Germinal center (tissue), 1 donor: ENCODE data around the gene SLC4A8.
A peak's percentile ranks its signal among the peaks of the same experiment; 100 is the strongest.

Source experiments
- DNase-seq: peaks from one replicate; pipeline ENCODE4 v3.0.0; 2012; ENCODE audit warnings: mixed read lengths, low spot score

The SLC4A8 gene

DNA sequence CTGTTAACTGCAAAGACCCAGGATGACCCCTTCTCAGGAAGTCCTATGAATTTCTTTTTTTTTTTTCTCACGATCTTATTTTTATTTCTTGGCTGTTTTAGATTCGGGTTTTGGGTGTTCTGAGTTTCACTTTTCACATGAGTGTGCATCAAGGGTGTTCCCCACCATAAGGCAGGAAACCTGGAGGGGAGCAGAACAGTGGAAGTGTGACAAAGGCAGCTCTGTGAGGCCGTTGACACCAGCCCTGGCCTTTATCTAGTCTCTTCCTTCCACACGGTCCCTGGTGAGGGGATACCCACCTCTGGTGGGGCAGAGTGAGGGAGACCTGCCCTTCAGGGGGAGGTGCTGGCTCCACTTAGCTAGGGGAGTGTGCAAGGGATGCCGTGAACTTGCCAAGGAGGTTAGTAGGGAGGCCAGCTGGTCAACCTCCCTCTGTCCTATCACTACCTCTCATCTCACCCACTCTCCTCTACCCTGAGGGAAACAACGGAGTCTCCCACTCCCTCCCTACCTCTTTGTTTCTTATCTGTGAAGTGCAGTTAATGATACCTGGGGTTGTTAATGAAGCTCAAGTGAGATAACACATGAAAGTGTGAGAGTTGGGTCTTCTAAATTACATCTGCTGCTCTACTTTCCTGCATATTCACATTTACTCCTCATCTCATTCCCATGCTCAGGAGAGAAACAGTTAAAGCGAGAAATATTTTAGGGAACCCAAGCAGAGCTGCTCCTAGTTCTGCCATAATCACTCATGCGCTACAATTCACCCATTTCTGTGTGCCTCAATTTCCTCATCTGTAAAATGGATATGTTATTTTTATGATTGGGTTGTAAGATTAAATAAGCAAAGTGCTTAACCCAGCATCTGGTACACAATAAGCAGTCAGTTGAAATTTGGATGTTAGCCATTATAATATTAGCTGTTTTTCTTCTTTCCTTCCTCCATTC, 29.1 kb upstream of the SLC4A8 start:
- DNase-seq = no peak

DNA sequence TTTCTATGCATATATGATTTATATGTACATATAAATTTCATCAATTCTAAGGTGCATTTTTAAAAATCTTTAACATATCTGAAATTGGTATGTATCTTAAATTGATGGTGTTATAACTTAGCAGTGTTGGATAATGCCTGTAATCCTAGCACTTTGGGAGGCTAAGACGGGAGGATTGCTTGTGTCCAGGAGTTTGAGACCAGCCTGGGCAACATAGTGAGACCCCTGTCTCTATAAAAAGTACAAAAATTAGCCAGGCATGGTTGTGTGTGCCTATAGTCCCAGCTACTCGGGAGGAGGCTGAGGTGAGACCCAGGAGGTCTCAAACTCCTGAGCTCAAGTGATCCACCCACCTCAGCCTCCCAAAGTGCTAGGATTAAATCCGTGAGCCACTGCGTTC, 27.0 kb upstream of the SLC4A8 start:
- DNase-seq = no peak

DNA sequence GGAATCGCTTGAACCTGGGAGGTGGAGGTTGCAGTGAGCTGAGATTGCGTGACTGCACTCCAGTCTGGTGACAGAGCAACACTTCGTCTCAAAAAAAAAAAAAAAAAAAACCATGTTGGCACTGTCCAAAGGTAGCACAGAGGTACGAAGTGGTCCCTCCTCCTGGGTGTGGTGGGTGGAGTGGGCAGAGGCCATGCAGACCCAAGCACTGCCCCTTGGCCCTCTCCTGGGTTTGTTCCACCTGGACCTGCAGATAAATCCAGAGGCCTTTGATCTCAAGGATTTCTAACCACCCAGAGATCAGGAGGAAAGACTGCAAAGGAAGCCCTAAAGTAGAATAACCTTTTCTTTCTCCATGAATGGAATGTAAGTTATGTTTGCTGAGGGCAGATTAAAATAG, 24.7 kb upstream of the SLC4A8 start:
- DNase-seq = no peak

DNA sequence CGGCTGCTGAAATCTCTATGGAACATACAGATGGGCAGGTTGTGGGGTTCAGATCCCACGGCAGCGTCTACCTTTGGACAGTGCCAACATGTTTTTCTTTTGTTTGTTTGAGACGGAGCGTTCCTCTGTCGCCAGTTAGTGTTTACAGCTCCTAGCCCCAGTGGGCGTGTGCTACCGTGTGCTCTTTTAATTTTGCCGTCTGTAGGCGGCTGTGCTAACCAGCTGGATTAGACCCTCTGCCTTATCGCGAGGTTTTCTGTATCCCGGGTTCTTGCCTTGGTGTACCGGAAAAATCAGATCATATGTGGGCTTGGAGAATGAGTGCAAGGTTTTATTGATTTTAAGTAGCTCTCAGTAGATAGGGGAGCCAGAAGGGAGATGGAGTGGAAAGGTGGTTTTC, 23.6 kb upstream of the SLC4A8 start:
- no peak for DNase-seq

DNA sequence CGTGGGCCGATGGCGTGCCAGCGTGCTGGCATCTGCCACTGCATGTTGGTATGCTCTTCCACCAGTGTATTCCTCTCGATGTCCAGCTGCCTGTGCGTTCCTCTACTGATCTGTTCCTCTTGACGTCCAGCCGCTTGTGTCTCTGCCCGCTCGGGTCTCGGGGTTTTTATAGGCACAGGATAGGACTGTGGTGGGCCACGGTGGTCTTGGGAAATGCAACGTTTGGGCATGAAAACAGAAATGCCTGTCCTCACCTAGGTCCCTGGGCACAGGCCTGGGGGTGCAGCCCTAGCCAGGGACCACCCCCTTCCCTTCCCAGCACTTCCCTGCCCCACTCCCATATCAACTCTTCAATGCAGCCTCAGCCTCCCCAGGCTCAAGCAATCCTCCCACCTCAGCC, 23.1 kb upstream of the SLC4A8 start:
- no peak for DNase-seq

DNA sequence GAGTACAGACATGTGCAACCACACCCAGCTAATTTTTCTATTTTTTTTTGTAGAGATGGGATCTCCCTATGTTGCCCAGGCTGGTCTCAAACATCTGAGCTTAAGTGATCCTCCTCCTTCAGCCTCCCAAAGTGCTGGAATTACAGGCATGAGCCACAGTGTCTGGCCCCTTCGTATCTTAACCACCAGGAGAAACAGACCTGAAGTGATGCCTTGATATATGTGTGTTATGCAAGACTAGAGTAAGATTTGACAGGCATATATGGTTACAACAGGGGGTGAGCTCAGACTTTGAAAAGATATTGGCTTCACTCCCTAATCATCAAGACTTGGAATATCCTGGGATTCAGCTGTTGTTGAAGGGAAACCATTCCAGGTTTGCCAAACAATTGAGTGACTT, 22.7 kb upstream of the SLC4A8 start:
- DNase-seq = no peak

DNA sequence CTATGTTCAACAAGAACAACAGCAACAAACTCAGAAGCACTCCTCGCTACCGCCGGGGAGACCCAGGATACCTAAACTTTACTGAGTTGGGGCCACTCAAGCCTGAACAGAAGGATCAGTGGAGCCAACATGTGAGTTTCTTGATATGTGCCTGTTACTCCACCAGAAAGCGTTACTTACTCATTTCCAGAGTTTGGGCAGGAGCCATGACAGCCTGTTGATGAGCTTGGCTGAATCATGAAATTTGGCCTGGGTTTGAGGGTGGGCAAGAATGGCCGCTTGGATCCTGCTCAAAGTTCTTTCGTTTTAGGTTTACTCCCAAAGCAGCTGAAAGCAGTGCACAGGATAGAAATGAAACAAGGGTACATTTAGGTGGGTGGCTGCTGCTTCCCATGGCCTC, 21.5 kb upstream of the SLC4A8 start:
- DNase-seq = no peak

DNA sequence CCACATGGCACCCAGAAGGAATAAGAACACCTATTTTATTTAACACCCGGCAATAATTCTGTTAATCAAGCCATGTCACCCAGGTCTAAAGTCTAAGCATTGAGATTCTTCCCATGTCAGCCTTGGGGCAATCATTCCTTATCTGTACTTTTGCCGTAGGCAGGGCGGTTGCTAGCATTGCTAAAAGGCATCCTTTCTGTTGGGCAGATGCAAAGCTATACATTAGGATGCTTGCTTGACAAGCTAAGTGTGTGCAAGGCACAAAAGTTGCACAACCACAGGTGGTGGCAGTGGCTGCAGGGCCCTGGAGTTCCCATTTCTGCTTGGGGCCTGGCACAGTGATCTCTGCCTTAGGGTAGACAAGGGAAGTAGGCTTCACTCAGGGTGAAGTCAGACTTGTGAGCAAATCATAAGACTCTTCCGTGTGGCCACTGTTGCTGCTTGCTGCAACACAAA, 20.9 kb upstream of the SLC4A8 start:
- no peak for DNase-seq

DNA sequence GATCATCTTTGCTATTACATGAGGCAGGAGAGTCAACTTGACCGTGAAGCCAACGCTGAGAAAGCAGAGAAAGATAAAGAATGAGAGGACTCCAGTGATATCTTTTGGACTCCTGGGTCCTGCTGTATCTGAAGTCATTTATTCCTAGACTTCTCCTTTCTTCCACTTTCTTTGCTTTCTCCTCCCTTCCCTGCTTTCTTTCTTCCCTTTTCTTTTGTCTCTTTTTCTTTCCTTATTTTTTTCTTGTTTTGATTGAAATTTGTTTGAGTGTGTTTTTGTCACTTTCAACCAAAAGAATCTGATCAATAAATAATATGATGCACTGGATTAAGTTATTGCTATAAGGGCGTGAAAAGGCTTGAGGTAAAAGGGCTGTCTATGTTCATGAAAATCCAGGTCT, 20.0 kb upstream of the SLC4A8 start:
- DNase-seq = no peak

GRCh38 chr12:51405801-51406207, 18.8 kb upstream of the SLC4A8 start:
- DNase-seq = no peak

DNA sequence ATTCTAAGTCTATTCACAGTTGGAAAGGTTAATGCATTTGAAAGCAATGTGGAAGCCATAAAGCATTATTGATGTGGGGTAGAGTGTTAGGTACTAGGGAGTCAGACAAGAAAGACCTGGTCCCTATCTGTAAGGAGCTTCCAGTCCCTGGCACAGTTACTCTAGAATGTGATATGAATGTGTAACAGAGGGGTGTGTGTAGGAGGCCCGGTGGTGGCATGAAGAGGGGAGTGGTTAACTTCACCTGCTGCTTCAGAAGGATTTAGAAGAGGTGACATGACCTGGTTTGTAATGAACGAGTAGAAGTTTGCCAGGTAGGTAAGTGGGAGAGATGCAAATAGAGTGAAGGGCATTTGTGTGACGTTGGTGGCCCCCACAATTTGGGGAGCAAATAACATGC, 18.3 kb upstream of the SLC4A8 start:
- no peak for DNase-seq

- DNase-seq = no peak
These were observed 17.8 kb upstream of the SLC4A8 start for GRCh38 chr12:51406859-51407258.

- DNase-seq = no peak
These were observed 17.0 kb upstream of the SLC4A8 start for GRCh38 chr12:51407604-51408003.

- DNase-seq = no peak
These were observed 14.8 kb upstream of the SLC4A8 start for GRCh38 chr12:51409846-51410245.

DNA sequence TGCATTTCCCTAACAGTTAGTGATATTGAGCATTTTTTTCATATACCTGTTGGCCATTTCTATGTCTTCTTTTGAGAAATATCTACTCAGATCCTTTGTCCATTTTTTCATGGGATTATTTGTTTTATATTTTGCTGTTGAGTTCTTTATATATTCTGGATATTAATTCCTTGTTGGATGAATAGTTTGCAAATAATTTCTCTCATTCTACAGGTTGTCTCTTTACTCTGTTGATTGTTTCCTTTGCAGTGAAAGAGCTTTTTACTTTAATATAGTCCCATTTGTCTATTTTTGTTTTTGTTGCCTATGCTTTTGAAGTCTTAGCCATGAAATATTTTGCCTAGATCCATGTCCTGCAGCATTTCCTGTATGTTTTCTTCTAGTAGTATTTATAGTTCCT, 11.5 kb upstream of the SLC4A8 start:
- no peak for DNase-seq

- DNase-seq = no peak
These were observed 10.8 kb upstream of the SLC4A8 start for GRCh38 chr12:51413791-51414190.

DNA sequence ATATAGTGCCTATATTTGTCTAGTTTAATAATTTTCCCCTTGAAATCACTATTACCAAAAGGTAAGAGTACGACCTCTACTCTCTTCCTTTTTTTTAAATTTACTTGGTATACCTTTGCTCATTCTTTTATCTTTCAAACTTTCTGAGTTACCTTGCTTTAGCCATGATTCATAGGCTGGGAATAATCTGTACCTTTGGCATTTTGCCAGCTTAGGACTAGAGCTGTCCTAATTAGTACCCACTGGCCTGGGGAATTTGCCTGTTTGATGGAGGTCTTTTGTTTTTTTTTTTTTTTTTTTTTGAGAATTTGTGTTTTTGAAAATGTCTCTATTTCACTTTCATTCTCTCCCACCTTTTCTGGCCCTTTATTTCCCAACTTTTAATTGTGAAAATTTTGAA, 8.7 kb upstream of the SLC4A8 start:
- DNase-seq = no peak

DNA sequence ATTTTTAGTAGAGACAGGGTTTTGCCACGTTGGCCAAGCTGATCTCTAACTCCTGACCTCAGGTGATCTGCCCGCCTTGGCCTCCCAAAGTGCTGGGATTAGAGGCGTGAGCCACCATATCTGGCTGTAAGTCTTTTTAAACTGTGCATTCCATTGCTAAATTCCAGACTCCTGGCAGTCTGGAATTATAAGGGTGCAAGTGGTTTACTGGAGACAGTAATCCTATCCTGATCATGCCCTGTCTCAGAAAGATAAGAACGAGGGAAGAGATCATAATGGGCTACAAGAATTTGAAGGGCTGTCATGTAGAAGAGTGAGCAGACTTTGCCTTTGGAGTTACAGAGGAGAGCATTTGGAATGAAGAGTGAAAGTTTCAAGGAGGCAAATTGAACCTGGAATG, 6.8 kb upstream of the SLC4A8 start:
- no peak for DNase-seq

GRCh38 chr12:51419425-51420193, 5.0 kb upstream of the SLC4A8 start:
- no peak for DNase-seq

DNA sequence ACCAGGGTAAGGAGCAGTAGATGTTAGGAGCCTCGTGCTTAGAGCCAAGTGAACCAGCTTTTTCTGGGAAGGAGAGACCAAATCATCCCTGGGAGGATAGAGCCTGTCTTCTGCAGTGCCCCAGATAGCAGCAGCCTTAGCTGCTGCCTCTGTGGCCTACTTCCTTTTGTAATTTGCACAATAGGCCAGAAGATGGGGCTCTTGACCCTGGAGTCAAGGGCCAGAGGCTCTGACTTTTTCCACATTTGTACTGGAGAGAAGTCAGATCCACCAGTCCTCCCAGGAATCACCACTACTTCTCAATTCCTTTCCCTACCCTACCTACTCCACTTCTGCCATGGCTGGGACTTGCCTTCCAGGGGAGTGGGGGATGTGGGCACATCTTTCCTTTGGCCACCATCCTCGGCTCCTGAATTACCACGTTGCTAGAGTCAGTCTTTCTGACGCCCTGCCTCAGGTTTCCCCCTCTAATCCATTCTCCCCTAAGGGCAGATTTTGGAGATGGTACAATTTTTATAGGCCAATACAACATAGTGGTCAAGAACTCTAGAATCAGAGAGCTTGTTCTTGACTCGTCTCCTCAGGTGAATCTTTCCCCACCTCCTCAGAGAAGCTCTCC, 3.3 kb upstream of the SLC4A8 start:
- peak; percentile 44 for DNase-seq

DNA sequence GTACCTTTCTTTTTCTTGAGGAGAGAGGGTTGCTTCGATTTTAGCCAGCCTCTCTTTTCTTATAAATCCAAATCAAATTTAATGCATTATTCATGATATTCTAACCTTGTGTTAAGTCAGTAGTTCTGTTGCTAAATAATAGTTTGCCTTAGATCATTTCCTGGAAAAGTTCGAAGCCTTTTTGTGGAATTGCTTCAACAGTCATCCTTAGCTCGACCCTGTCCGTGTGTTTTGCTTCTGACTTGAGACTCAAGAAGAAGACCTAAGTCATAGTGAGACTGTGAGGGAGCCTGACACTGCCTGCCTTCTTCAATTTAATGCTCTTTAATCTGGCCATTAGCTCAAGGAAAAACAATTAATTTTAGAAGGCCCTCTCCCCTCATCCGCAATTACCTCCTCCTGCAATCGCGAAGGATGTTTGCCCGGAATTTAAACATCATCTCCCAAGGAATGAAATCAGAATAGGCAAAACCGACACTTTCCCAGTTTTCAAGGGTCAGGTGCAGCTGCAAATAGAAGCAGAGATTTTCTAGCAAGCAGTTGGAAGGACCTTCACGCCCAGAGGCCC, 453 bp upstream of the SLC4A8 start:
- no peak for DNase-seq

GRCh38 chr12:51428256-51428655, 3.6 kb downstream of the SLC4A8 start:
- DNase-seq = no peak
